ENCODE measurements around the gene TRIM14.
"Not testable (repeated sequence)": the region's sequence is repeated elsewhere in the genome, so short reads cannot be mapped to it uniquely, and the experiment has no call there.

The TRIM14 gene

GRCh38 chr9:98076514-98076890 lies 42.5 kb downstream of the TRIM14 start:
- not testable (repeated sequence) for H3K4me3 ChIP-seq (ENCODE audit: low read depth in 1 of 2, low read length in 2 of 2); H3K9ac ChIP-seq (ENCODE audit: low read depth in 1 of 2, low read length in 2 of 2); H3K9me3 ChIP-seq (ENCODE audit: control insufficient read depth in 1 of 2, low read length in 2 of 2); H3K27ac ChIP-seq (ENCODE audit: low read depth, low read length); H3K27me3 ChIP-seq (ENCODE audit: control insufficient read depth in 1 of 2, insufficient read depth in 2 of 2, low read length in 2 of 2)
- peaks cover 32 to 47% of the 10 kb centered on the region in 2 donors for H3K4me1 ChIP-seq (ENCODE audit: control insufficient read depth in 1 of 2, insufficient read depth in 2 of 2, low read length in 2 of 2)
- H3K36me3 ChIP-seq (ENCODE audit: control insufficient read depth in 1 of 2, insufficient read depth in 2 of 2, low read length in 2 of 2) = peaks cover 28 to 37% of the 10 kb centered on the region in 2 donors

GRCh38 chr9:98075332-98075805 lies 43.7 kb downstream of the TRIM14 start:
- H3K36me3 ChIP-seq (ENCODE audit: control insufficient read depth in 1 of 2, insufficient read depth in 2 of 2, low read length in 2 of 2) = peaks cover 19 to 26% of the 10 kb centered on the region in 2 donors
- no peaks in the 10 kb centered on the region for H3K9me3 ChIP-seq (ENCODE audit: control insufficient read depth in 1 of 2, low read length in 2 of 2)
- no peak overlapping the region for H3K4me3 ChIP-seq (ENCODE audit: low read depth in 1 of 2, low read length in 2 of 2)
- H3K9ac ChIP-seq (ENCODE audit: low read depth in 1 of 2, low read length in 2 of 2) = no peak overlapping the region
- peaks cover 38 to 43% of the 10 kb centered on the region in 2 donors for H3K4me1 ChIP-seq (ENCODE audit: control insufficient read depth in 1 of 2, insufficient read depth in 2 of 2, low read length in 2 of 2)
- no peaks in the 10 kb centered on the region for H3K27me3 ChIP-seq (ENCODE audit: control insufficient read depth in 1 of 2, insufficient read depth in 2 of 2, low read length in 2 of 2)
- H3K27ac ChIP-seq (ENCODE audit: low read depth, low read length) = no peak overlapping the region

- H3K4me3 ChIP-seq (ENCODE audit: low read depth in 1 of 2, low read length in 2 of 2) = peak overlapping the region in 1 of 2 donors; percentile 47
- H3K9me3 ChIP-seq (ENCODE audit: control insufficient read depth in 1 of 2, low read length in 2 of 2) = no peaks in the 10 kb centered on the region
- peaks cover 38 to 42% of the 10 kb centered on the region in 2 donors for H3K4me1 ChIP-seq (ENCODE audit: control insufficient read depth in 1 of 2, insufficient read depth in 2 of 2, low read length in 2 of 2)
- H3K27me3 ChIP-seq (ENCODE audit: control insufficient read depth in 1 of 2, insufficient read depth in 2 of 2, low read length in 2 of 2) = no peaks in the 10 kb centered on the region
- H3K36me3 ChIP-seq (ENCODE audit: control insufficient read depth in 1 of 2, insufficient read depth in 2 of 2, low read length in 2 of 2) = peaks cover 18 to 21% of the 10 kb centered on the region in 2 donors
- H3K27ac ChIP-seq (ENCODE audit: low read depth, low read length) = peak overlapping the region; percentile 64
- H3K9ac ChIP-seq (ENCODE audit: low read depth in 1 of 2, low read length in 2 of 2) = peak overlapping the region; percentile 35 to 52
Observed at GRCh38 chr9:98074115-98074990, 44.7 kb downstream of the TRIM14 start.

- Histone ChIP-seq H3K9ac (ENCODE audit: low read depth in 1 of 2, low read length in 2 of 2) (peak overlapping the region; percentile 36 to 83), H3K4me1 (ENCODE audit: control insufficient read depth in 1 of 2, insufficient read depth in 2 of 2, low read length in 2 of 2) (peaks cover 38 to 42% of the 10 kb centered on the region in 2 donors), H3K4me3 (ENCODE audit: low read depth in 1 of 2, low read length in 2 of 2) (peak overlapping the region; percentile 39 to 42), H3K27ac (ENCODE audit: low read depth, low read length) (peak overlapping the region; percentile 90), H3K9me3 (ENCODE audit: control insufficient read depth in 1 of 2, low read length in 2 of 2) (no peaks in the 10 kb centered on the region), H3K36me3 (ENCODE audit: control insufficient read depth in 1 of 2, insufficient read depth in 2 of 2, low read length in 2 of 2) (peaks cover 6 to 7% of the 10 kb centered on the region in 2 donors), H3K27me3 (ENCODE audit: control insufficient read depth in 1 of 2, insufficient read depth in 2 of 2, low read length in 2 of 2) (no peaks in the 10 kb centered on the region)
Observed at GRCh38 chr9:98071737-98072136, 47.3 kb downstream of the TRIM14 start.

- no peaks in the 10 kb centered on the region for H3K9me3 ChIP-seq (ENCODE audit: control insufficient read depth in 1 of 2, low read length in 2 of 2)
- no peak overlapping the region for H3K9ac ChIP-seq (ENCODE audit: low read depth in 1 of 2, low read length in 2 of 2)
- no peak overlapping the region for H3K27ac ChIP-seq (ENCODE audit: low read depth, low read length)
- no peak overlapping the region for H3K4me3 ChIP-seq (ENCODE audit: low read depth in 1 of 2, low read length in 2 of 2)
- H3K4me1 ChIP-seq (ENCODE audit: control insufficient read depth in 1 of 2, insufficient read depth in 2 of 2, low read length in 2 of 2) = peaks cover 38 to 39% of the 10 kb centered on the region in 2 donors
- H3K36me3 ChIP-seq (ENCODE audit: control insufficient read depth in 1 of 2, insufficient read depth in 2 of 2, low read length in 2 of 2) = peaks cover 9 to 10% of the 10 kb centered on the region in 2 donors
- H3K27me3 ChIP-seq (ENCODE audit: control insufficient read depth in 1 of 2, insufficient read depth in 2 of 2, low read length in 2 of 2) = no peaks in the 10 kb centered on the region
Observed at GRCh38 chr9:98070704-98071103, 48.3 kb downstream of the TRIM14 start.

- Histone ChIP-seq H3K36me3 (ENCODE audit: control insufficient read depth in 1 of 2, insufficient read depth in 2 of 2, low read length in 2 of 2) (peaks cover 11 to 17% of the 10 kb centered on the region in 2 donors), H3K4me1 (ENCODE audit: control insufficient read depth in 1 of 2, insufficient read depth in 2 of 2, low read length in 2 of 2) (peaks cover 28 to 29% of the 10 kb centered on the region in 2 donors), H3K27ac (ENCODE audit: low read depth, low read length) (no peak overlapping the region), H3K9me3 (ENCODE audit: control insufficient read depth in 1 of 2, low read length in 2 of 2) (no peaks in the 10 kb centered on the region), H3K4me3 (ENCODE audit: low read depth in 1 of 2, low read length in 2 of 2) (no peak overlapping the region), H3K27me3 (ENCODE audit: control insufficient read depth in 1 of 2, insufficient read depth in 2 of 2, low read length in 2 of 2) (no peaks in the 10 kb centered on the region), H3K9ac (ENCODE audit: low read depth in 1 of 2, low read length in 2 of 2) (no peak overlapping the region)
Observed at GRCh38 chr9:98069551-98069950, 49.5 kb downstream of the TRIM14 start.

GRCh38 chr9:98067184-98067583 lies 51.8 kb downstream of the TRIM14 start:
- H3K9me3 ChIP-seq (ENCODE audit: control insufficient read depth in 1 of 2, low read length in 2 of 2) = no peaks in the 10 kb centered on the region
- no peak overlapping the region for H3K27ac ChIP-seq (ENCODE audit: low read depth, low read length)
- H3K36me3 ChIP-seq (ENCODE audit: control insufficient read depth in 1 of 2, insufficient read depth in 2 of 2, low read length in 2 of 2) = peaks cover 16 to 36% of the 10 kb centered on the region in 2 donors
- H3K4me3 ChIP-seq (ENCODE audit: low read depth in 1 of 2, low read length in 2 of 2) = no peak overlapping the region
- H3K4me1 ChIP-seq (ENCODE audit: control insufficient read depth in 1 of 2, insufficient read depth in 2 of 2, low read length in 2 of 2) = peaks cover 12 to 14% of the 10 kb centered on the region in 2 donors
- no peaks in the 10 kb centered on the region for H3K27me3 ChIP-seq (ENCODE audit: control insufficient read depth in 1 of 2, insufficient read depth in 2 of 2, low read length in 2 of 2)
- H3K9ac ChIP-seq (ENCODE audit: low read depth in 1 of 2, low read length in 2 of 2) = no peak overlapping the region

- H3K36me3 ChIP-seq (ENCODE audit: control insufficient read depth in 1 of 2, insufficient read depth in 2 of 2, low read length in 2 of 2) = peaks cover 16 to 42% of the 10 kb centered on the region in 2 donors
- no peak overlapping the region for H3K9ac ChIP-seq (ENCODE audit: low read depth in 1 of 2, low read length in 2 of 2)
- no peaks in the 10 kb centered on the region for H3K9me3 ChIP-seq (ENCODE audit: control insufficient read depth in 1 of 2, low read length in 2 of 2)
- no peak overlapping the region for H3K4me3 ChIP-seq (ENCODE audit: low read depth in 1 of 2, low read length in 2 of 2)
- no peaks in the 10 kb centered on the region for H3K27me3 ChIP-seq (ENCODE audit: control insufficient read depth in 1 of 2, insufficient read depth in 2 of 2, low read length in 2 of 2)
- peaks cover 3 to 5% of the 10 kb centered on the region in 2 donors for H3K4me1 ChIP-seq (ENCODE audit: control insufficient read depth in 1 of 2, insufficient read depth in 2 of 2, low read length in 2 of 2)
- no peak overlapping the region for H3K27ac ChIP-seq (ENCODE audit: low read depth, low read length)
Observed at GRCh38 chr9:98066235-98066634, 52.8 kb downstream of the TRIM14 start.

- Histone ChIP-seq H3K4me1 (ENCODE audit: control insufficient read depth in 1 of 2, insufficient read depth in 2 of 2, low read length in 2 of 2) (peaks cover 0 to 2% of the 10 kb centered on the region in 2 donors), H3K36me3 (ENCODE audit: control insufficient read depth in 1 of 2, insufficient read depth in 2 of 2, low read length in 2 of 2) (peaks cover 22 to 46% of the 10 kb centered on the region in 2 donors), H3K27me3 (ENCODE audit: control insufficient read depth in 1 of 2, insufficient read depth in 2 of 2, low read length in 2 of 2) (no peaks in the 10 kb centered on the region), H3K9ac (ENCODE audit: low read depth in 1 of 2, low read length in 2 of 2) (no peak overlapping the region), H3K4me3 (ENCODE audit: low read depth in 1 of 2, low read length in 2 of 2) (no peak overlapping the region), H3K9me3 (ENCODE audit: control insufficient read depth in 1 of 2, low read length in 2 of 2) (no peaks in the 10 kb centered on the region), H3K27ac (ENCODE audit: low read depth, low read length) (no peak overlapping the region)
Observed at GRCh38 chr9:98064623-98065392, 54.2 kb downstream of the TRIM14 start.

GRCh38 chr9:98062161-98062560 lies 56.9 kb downstream of the TRIM14 start:
- peaks cover 17 to 42% of the 10 kb centered on the region in 2 donors for H3K36me3 ChIP-seq (ENCODE audit: control insufficient read depth in 1 of 2, insufficient read depth in 2 of 2, low read length in 2 of 2)
- H3K27ac ChIP-seq (ENCODE audit: low read depth, low read length) = no peak overlapping the region
- no peak overlapping the region for H3K4me3 ChIP-seq (ENCODE audit: low read depth in 1 of 2, low read length in 2 of 2)
- H3K27me3 ChIP-seq (ENCODE audit: control insufficient read depth in 1 of 2, insufficient read depth in 2 of 2, low read length in 2 of 2) = no peaks in the 10 kb centered on the region
- no peaks in the 10 kb centered on the region for H3K9me3 ChIP-seq (ENCODE audit: control insufficient read depth in 1 of 2, low read length in 2 of 2)
- H3K9ac ChIP-seq (ENCODE audit: low read depth in 1 of 2, low read length in 2 of 2) = no peak overlapping the region
- peaks cover 17 to 18% of the 10 kb centered on the region in 2 donors for H3K4me1 ChIP-seq (ENCODE audit: control insufficient read depth in 1 of 2, insufficient read depth in 2 of 2, low read length in 2 of 2)
